HepG2 (cell line): ENCODE results near the gene SEMG1. TPM values are rescaled to one million over a fixed set of nuclear protein-coding genes. Genes with fewer than 3 reads are reported as not detected.

Experiments used
- ATAC-seq: fragments of 200-7000 bp; cut with Tn5 transposase; 3 replicates; pipeline ENCODE4 v1.9.1; 2020; ENCODE audit warnings: mild to moderate bottlenecking, moderate library complexity
- BruUV-seq: library from RNA; stranded (reverse); fragments of 400-500 nt; replicated peaks from 2 replicates; lab custom pipeline; 2021; lab: Mats Ljungman, UMichigan
- CTCF ChIA-PET: fragments of 300-600 bp; formaldehyde crosslinking; extraction: SDS; loops from one replicate; lab custom pipeline; 2021; ENCODE audit warnings: low total read pairs, inconsistent platforms, low intra/inter-chr PET ratio; lab: Yijun Ruan, JAX
- POLR2A ChIA-PET: fragments of 350-600 bp; sonication (Branson Sonifier 250); formaldehyde crosslinking; loops from one replicate; lab custom pipeline; 2020; ENCODE audit warnings: antibody characterized with exemption, inconsistent platforms; lab: Yijun Ruan, JAX
- DNase-seq: peaks from one replicate; pipeline ENCODE4 v3.0.0-alpha.2; 2015; ENCODE audit warnings: low spot score
- FAIRE-seq: peaks from 3 replicates; lab custom pipeline; 2011; peaks lifted over from hg19 to GRCh38; lab: Jason Lieb, UNC
- H2AFZ ChIP-seq: one replicate; pipeline ENCODE4 v1.6.1; 2011; ENCODE audit warnings: low read length, inconsistent platforms
- H3K27ac ChIP-seq: fragments of 300-600 bp; 3 replicates; pipeline ENCODE4 v1.8.0; 2011; ENCODE audit warnings: mixed run types, mild to moderate bottlenecking, mixed read lengths, low read length, inconsistent platforms; ENCODE audit not compliant: insufficient read depth; ENCODE audit errors: extremely low read length
- H3K27me3 ChIP-seq, 2 experiments: fragments of 200-600 bp in 1 of 2; 2 replicates in 1 of 2; 3 replicates in 1 of 2; pipeline versions ENCODE4 v1.6.0 to v1.8.0; 2011; ENCODE audit warnings: low read length in 2 of 2, mild to moderate bottlenecking in 2 of 2, moderate library complexity in 2 of 2, inconsistent platforms in 1 of 2; ENCODE audit not compliant: insufficient read depth in 2 of 2, control insufficient read depth in 1 of 2
- H3K36me3 ChIP-seq, 2 experiments: fragments of 200-600 bp in 1 of 2; replicated peaks in 1 of 2; 2 replicates in 1 of 2; 3 replicates in 1 of 2; pipeline versions ENCODE4 v1.5.1 to v1.8.0; 2011; ENCODE audit warnings: low read length in 2 of 2, inconsistent platforms in 1 of 2; ENCODE audit not compliant: insufficient read depth in 2 of 2, control insufficient read depth in 1 of 2
- H3K4me1 ChIP-seq: 2 replicates; pipeline ENCODE4 v1.5.1; 2012; ENCODE audit warnings: low read length, inconsistent platforms; ENCODE audit not compliant: insufficient read depth
- H3K4me2 ChIP-seq: 2 replicates; pipeline ENCODE4 v1.6.0; 2011; ENCODE audit warnings: low read depth, low read length, inconsistent platforms
- H3K4me3 ChIP-seq, 3 experiments: fragments of 200-600 bp in 1 of 3; sonication (generic), shearing (Covaris generic) in 1 of 3; replicated peaks in 1 of 3; 2 replicates each; pipeline ENCODE4 v1.5.1; 2011 to 2016; ENCODE audit warnings: low read length in 3 of 3, inconsistent platforms in 2 of 3, low read depth in 2 of 3, mild to moderate bottlenecking in 2 of 3, control low read depth in 1 of 3, mixed read lengths in 1 of 3; ENCODE audit not compliant: insufficient read depth in 1 of 3
- H3K79me2 ChIP-seq: one replicate; pipeline ENCODE4 v1.6.1; 2011; ENCODE audit warnings: low read length, inconsistent platforms; ENCODE audit not compliant: insufficient read depth
- H3K9ac ChIP-seq: 2 replicates; pipeline ENCODE4 v1.6.0; 2011; ENCODE audit warnings: mild to moderate bottlenecking, low read depth, low read length, inconsistent platforms; ENCODE audit not compliant: insufficient read depth
- H3K9me3 ChIP-seq: 2 replicates; pipeline ENCODE4 v1.5.1; 2012; ENCODE audit warnings: mild to moderate bottlenecking, low read length
- H4K20me1 ChIP-seq: 2 replicates; pipeline ENCODE4 v1.6.0; 2011; ENCODE audit warnings: inconsistent platforms, mild to moderate bottlenecking, low read length, moderate library complexity; ENCODE audit not compliant: insufficient read depth
- AGO1 ChIP-seq: fragments of 200-400 bp; formaldehyde crosslinking; IDR thresholded peaks from 2 replicates; pipeline ENCODE4 v1.6.1; 2017; ENCODE audit warnings: mild to moderate bottlenecking, low read depth, low read length, moderate library complexity; ENCODE audit not compliant: poor library complexity, severe bottlenecking
- KDM2A ChIP-seq: sonication (generic); formaldehyde crosslinking; IDR thresholded peaks from 2 replicates; pipeline ENCODE4 v1.4.0; 2020; ENCODE audit warnings: low read depth, missing genetic modification reagents, borderline replicate concordance
- KLF16 ChIP-seq, 2 experiments: sonication (generic) in 1 of 2; formaldehyde crosslinking in 1 of 2; IDR thresholded peaks; 2 replicates each; pipeline versions ENCODE4 v1.6.1 to v1.8.0; 2016 to 2023; ENCODE audit warnings: missing genetic modification reagents in 2 of 2, missing compliant biosample characterization in 1 of 2
- REPIN1 ChIP-seq: sonication (generic); formaldehyde crosslinking; IDR thresholded peaks from 2 replicates; pipeline ENCODE4 v1.8.0; 2022; ENCODE audit warnings: missing genetic modification reagents, low read depth, mild to moderate bottlenecking, borderline replicate concordance
- RNF2 ChIP-seq: fragments of 450-650 bp; conservative IDR thresholded peaks from 2 replicates; pipeline ENCODE4 v1.6.1; 2016; ENCODE audit warnings: low read depth
- TGIF2 ChIP-seq: IDR thresholded peaks from 2 replicates; pipeline ENCODE4 v1.6.1; 2016; ENCODE audit warnings: control low read depth, missing compliant biosample characterization
- TRIM22 ChIP-seq: fragments of 450-650 bp; IDR thresholded peaks from 2 replicates; pipeline ENCODE4 v1.6.1; 2017
- ZFP37 ChIP-seq: sonication (generic); formaldehyde crosslinking; IDR thresholded peaks from 2 replicates; pipeline ENCODE4 v1.4.0; 2020; ENCODE audit warnings: missing genetic modification reagents, borderline replicate concordance
- ZNF335 ChIP-seq: sonication (generic); formaldehyde crosslinking; IDR thresholded peaks from 2 replicates; pipeline ENCODE4 v1.4.0; 2020; ENCODE audit warnings: missing genetic modification reagents
- ZNF547 ChIP-seq: sonication (generic); formaldehyde crosslinking; IDR thresholded peaks from 2 replicates; pipeline ENCODE4 v1.5.1; 2020; ENCODE audit warnings: mild to moderate bottlenecking, missing genetic modification reagents
- in situ Hi-C: cut with HindIII; loops from 2 replicates; pipeline ENCODE4 v1.10.0; 2017; ENCODE audit warnings: low pct_unique_long_range_greater_than_20kb; ENCODE audit not compliant: extremely low pct_ligation_motif_present
- intact Hi-C: fragments of 100-400 bp; cut with micrococcal nuclease; formaldehyde crosslinking; loops from one replicate; pipeline ENCODE4 v1.10.0; 2022; ENCODE audit not compliant: unreplicated experiment
- polyA plus RNA-seq, 8 experiments: library from polyadenylated mRNA; depleted of rRNA in 3 of 8; stranded (reverse) in 7 of 8; unstranded in 1 of 8; fragments of >200 nt; fragmentation: Illumina TruSeq in 4 of 8; extraction: Trizol in 4 of 8; gene quantifications; 2 replicates each; pipeline versions ENCODE4 v1.2.1 to v1.2.3, GENCODE V29; 2011 to 2016; ENCODE audit warnings: low read depth in 4 of 8, missing spikeins in 1 of 8, mixed read lengths in 1 of 8; ENCODE audit not compliant: insufficient read depth in 1 of 8
- total RNA-seq, 5 experiments: library from RNA; depleted of rRNA; stranded (reverse); fragments of >200 nt; fragmentation: Illumina TruSeq; extraction: Trizol; gene quantifications; 2 replicates each; pipeline ENCODE4 v1.2.3, GENCODE V29; 2016; ENCODE audit warnings: low read depth in 1 of 5
- TF ChIP-seq, protein P1 (sequence below): sonication (generic); formaldehyde crosslinking; IDR thresholded peaks from 2 replicates; pipeline ENCODE4 v1.5.0; 2020; ENCODE audit warnings: mild to moderate bottlenecking, missing genetic modification reagents, borderline replicate concordance
- TF ChIP-seq, protein P2 (sequence below): sonication (generic); formaldehyde crosslinking; IDR thresholded peaks from 2 replicates; pipeline ENCODE4 v1.4.0; 2020; ENCODE audit warnings: mild to moderate bottlenecking, missing genetic modification reagents, borderline replicate concordance

The SEMG1 gene
- total and polyA plus RNA-seq, 2 of the 13 experiments (the other 11 are each of a cell fraction or from before 2014, with no cell fraction given): not detected

DNA sequence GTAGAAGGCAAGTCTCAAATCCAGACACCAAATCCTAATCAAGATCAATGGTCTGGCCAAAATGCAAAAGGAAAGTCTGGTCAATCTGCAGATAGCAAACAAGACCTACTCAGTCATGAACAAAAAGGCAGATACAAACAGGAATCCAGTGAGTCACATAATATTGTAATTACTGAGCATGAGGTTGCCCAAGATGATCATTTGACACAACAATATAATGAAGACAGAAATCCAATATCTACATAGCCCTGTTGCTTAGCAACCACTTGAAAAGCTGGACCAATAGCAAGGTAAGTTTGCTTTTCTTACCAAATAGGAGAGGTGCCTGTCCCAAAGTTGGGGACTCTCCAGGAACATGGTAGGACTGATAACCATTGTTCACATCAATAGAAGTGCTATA lies 16.3 kb downstream of the SEMG1 start:
- H4K20me1 ChIP-seq: no peaks in the 10 kb centered on the region
- intact Hi-C loops: no loop called here
- no TSS peak for BruUV-seq
- POLR2A ChIA-PET: no interaction called here
- H3K4me1 ChIP-seq: no peaks in the 10 kb centered on the region
- no peak overlapping the region for H3K9ac ChIP-seq
- H3K9me3 ChIP-seq: no peaks in the 10 kb centered on the region
- no peak for ATAC-seq
- H2AFZ ChIP-seq: no peak overlapping the region
- H3K4me2 ChIP-seq: no peak overlapping the region
- in situ Hi-C loops: no loop called here
- no peak for DNase-seq
- H3K4me3 ChIP-seq: no peak overlapping the region
- no peaks in the 10 kb centered on the region for H3K36me3 ChIP-seq
- H3K27me3 ChIP-seq: peaks cover 2 to 6% of the 10 kb centered on the region in 2 experiments; a peak in 2 of 5 replicates
- no peaks in the 10 kb centered on the region for H3K79me2 ChIP-seq
- no peak overlapping the region for H3K27ac ChIP-seq
- FAIRE-seq: no peak
- TF ChIP-seq, protein P1, sequence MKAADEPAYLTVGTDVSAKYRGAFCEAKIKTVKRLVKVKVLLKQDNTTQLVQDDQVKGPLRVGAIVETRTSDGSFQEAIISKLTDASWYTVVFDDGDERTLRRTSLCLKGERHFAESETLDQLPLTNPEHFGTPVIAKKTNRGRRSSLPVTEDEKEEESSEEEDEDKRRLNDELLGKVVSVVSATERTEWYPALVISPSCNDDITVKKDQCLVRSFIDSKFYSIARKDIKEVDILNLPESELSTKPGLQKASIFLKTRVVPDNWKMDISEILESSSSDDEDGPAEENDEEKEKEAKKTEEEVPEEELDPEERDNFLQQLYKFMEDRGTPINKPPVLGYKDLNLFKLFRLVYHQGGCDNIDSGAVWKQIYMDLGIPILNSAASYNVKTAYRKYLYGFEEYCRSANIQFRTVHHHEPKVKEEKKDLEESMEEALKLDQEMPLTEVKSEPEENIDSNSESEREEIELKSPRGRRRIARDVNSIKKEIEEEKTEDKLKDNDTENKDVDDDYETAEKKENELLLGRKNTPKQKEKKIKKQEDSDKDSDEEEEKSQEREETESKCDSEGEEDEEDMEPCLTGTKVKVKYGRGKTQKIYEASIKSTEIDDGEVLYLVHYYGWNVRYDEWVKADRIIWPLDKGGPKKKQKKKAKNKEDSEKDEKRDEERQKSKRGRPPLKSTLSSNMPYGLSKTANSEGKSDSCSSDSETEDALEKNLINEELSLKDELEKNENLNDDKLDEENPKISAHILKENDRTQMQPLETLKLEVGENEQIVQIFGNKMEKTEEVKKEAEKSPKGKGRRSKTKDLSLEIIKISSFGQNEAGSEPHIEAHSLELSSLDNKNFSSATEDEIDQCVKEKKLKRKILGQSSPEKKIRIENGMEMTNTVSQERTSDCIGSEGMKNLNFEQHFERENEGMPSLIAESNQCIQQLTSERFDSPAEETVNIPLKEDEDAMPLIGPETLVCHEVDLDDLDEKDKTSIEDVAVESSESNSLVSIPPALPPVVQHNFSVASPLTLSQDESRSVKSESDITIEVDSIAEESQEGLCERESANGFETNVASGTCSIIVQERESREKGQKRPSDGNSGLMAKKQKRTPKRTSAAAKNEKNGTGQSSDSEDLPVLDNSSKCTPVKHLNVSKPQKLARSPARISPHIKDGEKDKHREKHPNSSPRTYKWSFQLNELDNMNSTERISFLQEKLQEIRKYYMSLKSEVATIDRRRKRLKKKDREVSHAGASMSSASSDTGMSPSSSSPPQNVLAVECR (CRISPR knock-in tag): no peak
- TF ChIP-seq ZNF335 (no peak), KDM2A (no peak), AGO1 (no peak), ZNF547 (CRISPR knock-in tag) (no peak), RNF2 (no peak), REPIN1 (CRISPR knock-in tag) (no peak), KLF16 (CRISPR knock-in tag; IDR thresholded peaks at IDR 0.05) (no peak), TGIF2 (CRISPR knock-in tag) (no peak), ZFP37 (no peak), TRIM22 (no peak)
- TF ChIP-seq, protein P2, sequence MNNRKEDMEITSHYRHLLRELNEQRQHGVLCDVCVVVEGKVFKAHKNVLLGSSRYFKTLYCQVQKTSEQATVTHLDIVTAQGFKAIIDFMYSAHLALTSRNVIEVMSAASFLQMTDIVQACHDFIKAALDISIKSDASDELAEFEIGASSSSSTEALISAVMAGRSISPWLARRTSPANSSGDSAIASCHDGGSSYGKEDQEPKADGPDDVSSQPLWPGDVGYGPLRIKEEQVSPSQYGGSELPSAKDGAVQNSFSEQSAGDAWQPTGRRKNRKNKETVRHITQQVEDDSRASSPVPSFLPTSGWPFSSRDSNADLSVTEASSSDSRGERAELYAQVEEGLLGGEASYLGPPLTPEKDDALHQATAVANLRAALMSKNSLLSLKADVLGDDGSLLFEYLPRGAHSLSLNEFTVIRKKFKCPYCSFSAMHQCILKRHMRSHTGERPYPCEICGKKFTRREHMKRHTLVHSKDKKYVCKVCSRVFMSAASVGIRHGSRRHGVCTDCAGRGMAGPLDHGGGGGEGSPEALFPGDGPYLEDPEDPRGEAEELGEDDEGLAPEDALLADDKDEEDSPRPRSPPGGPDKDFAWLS (CRISPR knock-in tag): no peak
- CTCF ChIA-PET: no interaction called here
